ENCODE results near the gene ABCA3. TPM values are rescaled to one million over a fixed set of nuclear protein-coding genes. Genes with fewer than 3 reads are reported as not detected.
"Not testable (repeated sequence)": the region's sequence is repeated elsewhere in the genome, so short reads cannot be mapped to it uniquely, and the experiment has no call there.

ABCA3 gene
- total and polyA plus RNA-seq, 7 experiments from 2014 or later = 1.7 to 10.0 (median 7.4) TPM

DNA sequence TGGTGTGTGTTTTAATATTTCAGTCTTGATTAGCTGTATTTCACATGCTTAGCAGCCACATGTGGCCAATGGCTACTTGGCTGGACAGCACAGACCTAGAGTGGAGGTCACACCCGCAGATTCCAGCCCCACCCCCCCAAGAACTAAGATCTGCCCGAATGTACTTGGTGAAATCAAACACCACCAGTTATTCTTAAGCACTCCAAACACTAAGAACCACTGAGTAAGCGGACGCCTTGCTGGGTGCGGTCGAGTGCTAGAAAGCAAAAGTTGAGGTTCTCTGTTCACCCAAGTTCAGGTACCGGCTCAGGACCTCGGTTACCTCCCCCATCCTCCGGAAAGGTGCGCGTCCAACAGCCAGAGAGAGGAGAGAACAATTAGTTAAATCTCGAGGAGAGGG lies 73.6 kb downstream of the ABCA3 start:
- H3K4me3 Mint-ChIP-seq = peak overlapping the region; percentile 82 to 98 (median 95)
- Histone ChIP-seq H3K27ac (ENCODE audit: low read depth, low read length) (peak overlapping the region; percentile 91), H3K4me3 (ENCODE audit: low read length) (peak overlapping the region; percentile 99), H3K4me1 (ENCODE audit: control insufficient read depth in 2 of 2, insufficient read depth in 2 of 2, low read length in 2 of 2) (peaks cover 13 to 15% of the 10 kb centered on the region in 2 donors), H3K36me3 (ENCODE audit: control insufficient read depth in 2 of 3, insufficient read depth in 3 of 3, low read length in 3 of 3) (peaks cover 7 to 36% (median 20%) of the 10 kb centered on the region in 3 experiments)
- peak in 2 of 9 donors; percentile 31 to 41 for DNase-seq
- H3K4me1 Mint-ChIP-seq = peaks cover 16 to 42% (median 37%) of the 10 kb centered on the region in 7 donors
- ATAC-seq; H3K27me3 Mint-ChIP-seq; H3K9me3 ChIP-seq (ENCODE audit: control insufficient read depth in 2 of 3, low read length in 3 of 3); H3K27me3 ChIP-seq (ENCODE audit: control insufficient read depth in 2 of 2, insufficient read depth in 2 of 2, low read length in 2 of 2); H3K9me3 Mint-ChIP-seq: not testable (repeated sequence)
- ChIA-PET CTCF (interaction anchor here (1.1 kb wide), 1 partner anchor 73 kb away, joined by 3 read pairs; the partner anchor contains the start of gene ABCA3), POLR2A (interaction anchor here (1.0 kb wide), 1 partner anchor 15 kb away, joined by 4 read pairs; the partner anchor contains the start of gene ECI1)
- peak overlapping the region; percentile 88 to 98 (median 94) for H3K27ac Mint-ChIP-seq
- peaks cover 0 to 18% (median 14%) of the 10 kb centered on the region in 5 donors for H3K36me3 Mint-ChIP-seq
- intact Hi-C loops (cut with micrococcal nuclease) = loop anchor here (5.0 to 10.0 kb wide), 8 partner anchors 62 to 655 kb away; partner anchors contain the start of genes CCNF (in 1 of the 2), CRAMP1 (in 1 of the 2), ELOB (in 1 of the 2) and EME2 (in 1 of the 2)

- CTCF ChIA-PET = interaction anchor here (0.6 to 1.2 kb wide), 2 partner anchors 68 to 685 kb away, joined by 3 read pairs; no protein-coding TSS in a partner anchor
- peaks cover 15 to 70% (median 36%) of the 10 kb centered on the region in 3 experiments for H3K36me3 ChIP-seq (ENCODE audit: control insufficient read depth in 2 of 3, insufficient read depth in 3 of 3, low read length in 3 of 3)
- DNase-seq; H3K27ac ChIP-seq (ENCODE audit: low read depth, low read length); H3K9me3 Mint-ChIP-seq; ATAC-seq; H3K4me3 ChIP-seq (ENCODE audit: low read length); H3K27me3 Mint-ChIP-seq; H3K4me3 Mint-ChIP-seq; H3K4me1 ChIP-seq (ENCODE audit: control insufficient read depth in 2 of 2, insufficient read depth in 2 of 2, low read length in 2 of 2); H3K9me3 ChIP-seq (ENCODE audit: control insufficient read depth in 2 of 3, low read length in 3 of 3); H3K27me3 ChIP-seq (ENCODE audit: control insufficient read depth in 2 of 2, insufficient read depth in 2 of 2, low read length in 2 of 2): not testable (repeated sequence)
- Mint-ChIP-seq H3K27ac (peak overlapping the region in 1 of 9 donors; percentile 19), H3K4me1 (peaks cover 7 to 33% (median 26%) of the 10 kb centered on the region in 7 donors), H3K36me3 (peaks cover 0 to 29% (median 20%) of the 10 kb centered on the region in 5 donors)
- POLR2A ChIA-PET = interaction anchor here (1.9 kb wide), 1 partner anchor 11 kb away, joined by 5 read pairs; the partner anchor contains the start of gene ECI1
- intact Hi-C loops (cut with micrococcal nuclease) = loop anchor here (10.0 kb wide), 2 partner anchors 58 to 512 kb away; partner anchors contain the start of genes ELOB (in 1 of the 2) and MLST8 (in 1 of the 2)
Observed at GRCh38 chr16:2263026-2263425, 77.5 kb downstream of the ABCA3 start.

- peaks cover 0 to 18% (median 12%) of the 10 kb centered on the region in 7 donors for H3K4me1 Mint-ChIP-seq
- ChIA-PET POLR2A (interaction anchor here (0.7 kb wide), 1 partner anchor 212 kb away, joined by 3 read pairs; no protein-coding TSS in a partner anchor), CTCF (interaction anchor here (1.7 kb wide), 1 partner anchor 66 kb away, joined by 7 read pairs; no protein-coding TSS in a partner anchor)
- H3K27ac Mint-ChIP-seq = no peak overlapping the region
- no peak for DNase-seq
- no peaks in the 10 kb centered on the region for H3K9me3 Mint-ChIP-seq
- no peaks in the 10 kb centered on the region for H3K27me3 Mint-ChIP-seq
- Histone ChIP-seq H3K27ac (ENCODE audit: low read depth, low read length) (no peak overlapping the region), H3K36me3 (ENCODE audit: control insufficient read depth in 2 of 3, insufficient read depth in 3 of 3, low read length in 3 of 3) (peaks cover 32 to 94% (median 42%) of the 10 kb centered on the region in 3 experiments), H3K4me3 (ENCODE audit: low read length) (no peak overlapping the region), H3K4me1 (ENCODE audit: control insufficient read depth in 2 of 2, insufficient read depth in 2 of 2, low read length in 2 of 2) (no peaks in the 10 kb centered on the region), H3K9me3 (ENCODE audit: control insufficient read depth in 2 of 3, low read length in 3 of 3) (no peaks in the 10 kb centered on the region), H3K27me3 (ENCODE audit: control insufficient read depth in 2 of 2, insufficient read depth in 2 of 2, low read length in 2 of 2) (no peaks in the 10 kb centered on the region)
- intact Hi-C loops (cut with micrococcal nuclease) = loop anchor here (10.0 kb wide), 2 partner anchors 55 to 515 kb away; partner anchors contain the start of genes ELOB (in 1 of the 2) and MLST8 (in 1 of the 2)
- no peak overlapping the region for H3K4me3 Mint-ChIP-seq
- no peak for ATAC-seq
- H3K36me3 Mint-ChIP-seq = peaks cover 8 to 47% (median 25%) of the 10 kb centered on the region in 5 donors
Observed at GRCh38 chr16:2260250-2260649, 80.3 kb downstream of the ABCA3 start.

DNA sequence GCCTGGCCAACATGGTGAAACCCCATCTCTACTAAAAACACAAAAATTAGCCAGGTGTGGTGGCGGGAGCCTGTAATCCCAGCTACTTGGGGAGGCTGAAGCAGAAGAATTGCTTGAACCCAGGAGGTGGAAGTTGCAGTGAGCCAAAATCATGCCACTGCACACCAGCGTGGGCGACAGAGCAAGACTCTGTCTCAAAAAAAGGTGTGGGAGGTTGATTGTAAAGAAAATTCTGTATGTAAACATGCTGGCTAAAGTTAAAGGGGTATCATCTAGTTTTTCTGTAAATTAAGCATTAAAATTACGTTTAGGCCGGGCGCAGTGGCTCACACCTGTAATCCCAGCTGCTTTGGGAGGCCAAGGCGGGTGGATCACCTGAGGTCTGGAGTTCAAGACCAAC lies 82.0 kb downstream of the ABCA3 start:
- intact Hi-C loops (cut with micrococcal nuclease); H3K4me1 Mint-ChIP-seq: not testable (repeated sequence)

DNA sequence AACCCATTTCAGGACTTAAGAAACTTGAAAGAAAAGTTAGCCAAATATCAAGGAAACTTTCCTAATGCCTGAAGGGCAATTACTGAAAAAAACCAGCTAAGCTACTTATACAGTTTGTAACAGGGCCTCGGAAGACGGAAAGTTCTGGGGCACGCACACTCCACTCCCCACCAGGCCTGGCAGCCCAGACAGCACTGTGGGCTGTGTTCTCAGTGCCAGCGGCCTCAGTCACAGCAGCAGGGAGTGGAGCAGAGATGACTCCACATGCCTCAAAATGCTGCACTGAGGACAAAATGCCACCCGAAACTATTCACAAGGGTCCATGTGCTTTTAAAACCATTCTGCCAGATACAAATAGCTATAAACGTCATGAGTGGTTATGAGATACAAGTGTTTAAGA lies 82.8 kb downstream of the ABCA3 start:
- no peaks in the 10 kb centered on the region for H3K9me3 ChIP-seq (ENCODE audit: control insufficient read depth in 2 of 3, low read length in 3 of 3)
- intact Hi-C loops (cut with micrococcal nuclease) = no loop called here
- no peak overlapping the region for H3K4me3 ChIP-seq (ENCODE audit: low read length)
- peaks cover 31 to 89% (median 33%) of the 10 kb centered on the region in 3 experiments for H3K36me3 ChIP-seq (ENCODE audit: control insufficient read depth in 2 of 3, insufficient read depth in 3 of 3, low read length in 3 of 3)
- Mint-ChIP-seq H3K36me3 (peaks cover 8 to 46% (median 26%) of the 10 kb centered on the region in 5 donors), H3K4me1 (peaks cover 0 to 8% (median 0%) of the 10 kb centered on the region in 7 donors), H3K9me3 (no peaks in the 10 kb centered on the region), H3K4me3 (no peak overlapping the region), H3K27ac (no peak overlapping the region), H3K27me3 (no peaks in the 10 kb centered on the region)
- DNase-seq (no peak), ATAC-seq (no peak)
- no peaks in the 10 kb centered on the region for H3K27me3 ChIP-seq (ENCODE audit: control insufficient read depth in 2 of 2, insufficient read depth in 2 of 2, low read length in 2 of 2)
- H3K27ac ChIP-seq (ENCODE audit: low read depth, low read length) = no peak overlapping the region
- CTCF ChIA-PET = no interaction called here
- POLR2A ChIA-PET = interaction anchor here (0.6 to 1.6 kb wide), 4 partner anchors 9 to 927 kb away, joined by 3 to 6 read pairs (median 4); no protein-coding TSS in a partner anchor
- H3K4me1 ChIP-seq (ENCODE audit: control insufficient read depth in 2 of 2, insufficient read depth in 2 of 2, low read length in 2 of 2) = no peaks in the 10 kb centered on the region

More for the DNA sequence above, 82.0 kb downstream of the ABCA3 start:
- not testable (repeated sequence) for ATAC-seq; DNase-seq; H3K9me3 ChIP-seq (ENCODE audit: control insufficient read depth in 2 of 3, low read length in 3 of 3); H3K4me1 ChIP-seq (ENCODE audit: control insufficient read depth in 2 of 2, insufficient read depth in 2 of 2, low read length in 2 of 2); H3K9me3 Mint-ChIP-seq; H3K4me3 Mint-ChIP-seq; H3K27me3 Mint-ChIP-seq; H3K27me3 ChIP-seq (ENCODE audit: control insufficient read depth in 2 of 2, insufficient read depth in 2 of 2, low read length in 2 of 2); H3K4me3 ChIP-seq (ENCODE audit: low read length); H3K27ac ChIP-seq (ENCODE audit: low read depth, low read length)
- CTCF ChIA-PET = interaction anchor here (1.7 kb wide), 1 partner anchor 64 kb away, joined by 7 read pairs; no protein-coding TSS in a partner anchor
- POLR2A ChIA-PET = interaction anchor here (0.6 to 1.6 kb wide), 2 partner anchors 10 to 927 kb away, joined by 3 to 4 read pairs; no protein-coding TSS in a partner anchor
- H3K27ac Mint-ChIP-seq = peak overlapping the region in 2 of 9 donors; percentile 45 to 57
- H3K36me3 ChIP-seq (ENCODE audit: control insufficient read depth in 2 of 3, insufficient read depth in 3 of 3, low read length in 3 of 3) = peaks cover 32 to 93% (median 39%) of the 10 kb centered on the region in 3 experiments
- H3K36me3 Mint-ChIP-seq = peaks cover 8 to 51% (median 22%) of the 10 kb centered on the region in 5 donors

- Histone ChIP-seq H3K9me3 (ENCODE audit: control insufficient read depth in 2 of 3, low read length in 3 of 3) (no peaks in the 10 kb centered on the region), H3K4me3 (ENCODE audit: low read length) (no peak overlapping the region), H3K4me1 (ENCODE audit: control insufficient read depth in 2 of 2, insufficient read depth in 2 of 2, low read length in 2 of 2) (no peaks in the 10 kb centered on the region), H3K27me3 (ENCODE audit: control insufficient read depth in 2 of 2, insufficient read depth in 2 of 2, low read length in 2 of 2) (no peaks in the 10 kb centered on the region), H3K36me3 (ENCODE audit: control insufficient read depth in 2 of 3, insufficient read depth in 3 of 3, low read length in 3 of 3) (peaks cover 22 to 78% (median 25%) of the 10 kb centered on the region in 3 experiments), H3K27ac (ENCODE audit: low read depth, low read length) (no peak overlapping the region)
- no peak for DNase-seq
- no peak overlapping the region for H3K4me3 Mint-ChIP-seq
- no peak for ATAC-seq
- intact Hi-C loops (cut with micrococcal nuclease) = no loop called here
- peak overlapping the region in 3 of 9 donors; percentile 25 to 56 (median 41) for H3K27ac Mint-ChIP-seq
- CTCF ChIA-PET = interaction anchor here (0.6 kb wide), 1 partner anchor 9 kb away, joined by 3 read pairs; no protein-coding TSS in a partner anchor
- no peaks in the 10 kb centered on the region for H3K27me3 Mint-ChIP-seq
- H3K9me3 Mint-ChIP-seq = no peaks in the 10 kb centered on the region
- POLR2A ChIA-PET = interaction anchor here (1.6 kb wide), 1 partner anchor 12 kb away, joined by 6 read pairs; no protein-coding TSS in a partner anchor
- H3K4me1 Mint-ChIP-seq = peaks cover 0 to 8% (median 0%) of the 10 kb centered on the region in 7 donors
- H3K36me3 Mint-ChIP-seq = peaks cover 8 to 36% (median 18%) of the 10 kb centered on the region in 5 donors
Observed at GRCh38 chr16:2256531-2257140, 83.9 kb downstream of the ABCA3 start.

Measured in naive thymus-derived CD4-positive, alpha-beta T cell (primary cell).